Smooth muscle cell (in vitro differentiated cells): Measurements from ENCODE around the gene EIF4EBP3. TPM values are rescaled to one million over a fixed set of nuclear protein-coding genes. Genes with fewer than 3 reads are reported as not detected.
A peak's percentile ranks its signal among the peaks of the same experiment; 100 is the strongest.

Experiments
- DNase-seq: peaks from one replicate; lab custom pipeline; 2025; ENCODE audit not compliant: unreplicated experiment; lab: John Stamatoyannopoulos, UW
- H2AFZ ChIP-seq: fragments of 200-600 bp; sonication (generic); 2 replicates; pipeline ENCODE4 v1.6.0; 2016; ENCODE audit warnings: antibody characterized with exemption, low read depth, mild to moderate bottlenecking
- H3F3A ChIP-seq: fragments of 200-600 bp; sonication (generic); 2 replicates; pipeline ENCODE4 v1.6.0; 2017; ENCODE audit warnings: antibody characterized with exemption, low read depth
- H3K27ac ChIP-seq: fragments of 200-600 bp; sonication (generic); 2 replicates; pipeline ENCODE4 v1.5.1; 2016; ENCODE audit warnings: low read depth, mild to moderate bottlenecking
- H3K27me3 ChIP-seq: fragments of 200-600 bp; sonication (generic); 2 replicates; pipeline ENCODE4 v1.6.1; 2016; ENCODE audit warnings: low read depth, mild to moderate bottlenecking
- H3K36me3 ChIP-seq: fragments of 200-600 bp; sonication (generic); 2 replicates; pipeline ENCODE4 v1.5.1; 2016; ENCODE audit warnings: low read depth
- H3K4me1 ChIP-seq: fragments of 200-600 bp; sonication (generic); 2 replicates; pipeline ENCODE4 v1.5.1; 2016; ENCODE audit warnings: low read depth
- H3K4me2 ChIP-seq: fragments of 200-600 bp; sonication (generic); 2 replicates; pipeline ENCODE4 v1.6.0; 2016; ENCODE audit warnings: mild to moderate bottlenecking
- H3K4me3 ChIP-seq: fragments of 200-600 bp; sonication (generic); 2 replicates; pipeline ENCODE4 v1.5.1; 2016; ENCODE audit warnings: mild to moderate bottlenecking
- H3K79me2 ChIP-seq: fragments of 200-600 bp; sonication (generic); 2 replicates; pipeline ENCODE4 v1.6.0; 2016; ENCODE audit warnings: low read depth, mild to moderate bottlenecking
- H3K9ac ChIP-seq: fragments of 200-600 bp; sonication (generic); 2 replicates; pipeline ENCODE4 v1.6.0; 2016; ENCODE audit warnings: low read depth
- H3K9me3 ChIP-seq: fragments of 200-600 bp; sonication (generic); replicated peaks from 2 replicates; pipeline ENCODE4 v1.5.1; 2016; ENCODE audit warnings: low read depth
- H4K20me1 ChIP-seq: fragments of 200-600 bp; sonication (generic); 2 replicates; pipeline ENCODE4 v1.6.0; 2016; ENCODE audit warnings: low read depth
- WGBS: methylation state at CpG from one replicate; pipeline ENCODE4 v1.1.7; 2016; ENCODE audit warnings: low lambda C conversion rate; 5-methylcytosine and 5-hydroxymethylcytosine counted together
- polyA plus RNA-seq: library from polyadenylated mRNA; unstranded; fragments of >200 nt; fragmentation: Nextera tagmentation; extraction: Ambion mirVana; gene quantifications from 2 replicates; pipeline ENCODE4 v1.2.1, GENCODE V29; 2016
- total RNA-seq: library from RNA; depleted of rRNA; stranded (reverse); fragments of >200 nt; gene quantifications from 2 replicates; pipeline ENCODE4 v1.2.3, GENCODE V29; 2014
- TF ChIP-seq, protein P1 (sequence below): fragments of 200-600 bp; sonication (generic); IDR thresholded peaks from 2 replicates; pipeline ENCODE4 v1.5.1; 2017; ENCODE audit warnings: borderline replicate concordance, mild to moderate bottlenecking, antibody characterized with exemption; ENCODE audit not compliant: insufficient read depth, poor library complexity, severe bottlenecking

The EIF4EBP3 gene
- total RNA-seq (not detected in 2 replicates), polyA plus RNA-seq (3.4 and 4.1 TPM in 2 replicates)

DNA sequence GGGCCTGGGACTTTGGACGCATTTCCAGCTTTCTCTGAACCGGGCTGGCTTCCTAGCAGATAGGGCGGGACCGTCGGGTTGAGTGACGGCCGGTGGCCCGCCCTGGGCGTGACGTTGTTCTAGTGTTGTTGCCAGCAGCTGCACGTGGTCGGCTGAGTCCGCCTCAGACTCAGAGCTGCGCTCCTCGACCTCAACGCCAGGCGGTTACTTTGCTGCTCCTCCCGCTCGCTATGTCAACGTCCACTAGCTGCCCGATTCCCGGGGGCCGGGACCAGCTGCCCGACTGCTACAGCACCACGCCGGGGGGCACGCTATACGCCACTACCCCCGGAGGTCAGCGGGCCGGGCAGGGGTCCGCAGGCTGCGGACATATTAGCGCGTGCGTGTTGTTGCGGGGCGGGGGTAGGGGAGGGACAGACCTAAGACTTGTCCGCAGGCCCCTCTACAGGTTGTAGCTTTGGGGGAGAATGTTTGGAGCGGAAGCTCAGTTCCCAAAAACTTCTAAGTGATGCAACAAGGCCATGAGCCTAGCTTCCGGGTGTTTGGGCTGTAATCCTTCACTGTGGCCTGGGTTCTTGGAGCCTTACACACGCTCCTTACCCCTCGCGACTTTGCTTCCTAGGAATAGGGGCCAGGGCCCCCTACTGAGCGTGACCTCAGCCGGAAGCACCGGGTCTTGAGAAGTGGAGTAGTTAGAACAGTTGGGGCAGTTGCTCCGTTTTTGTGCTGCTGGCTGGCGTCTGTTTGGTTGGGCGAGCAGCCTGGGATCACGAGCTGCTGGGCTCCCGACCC is at the start of gene EIF4EBP3:
TSS of gene EIF4EBP3 (plus strand) at position 155 of the 792 bp plus-strand sequence. CDS start at position 231, 76 bp downstream.
- Histone ChIP-seq H3K4me3 (peak within 1 kb of the TSS; percentile 51), H3K9ac (peak within 1 kb of the TSS; percentile 60)

DNA sequence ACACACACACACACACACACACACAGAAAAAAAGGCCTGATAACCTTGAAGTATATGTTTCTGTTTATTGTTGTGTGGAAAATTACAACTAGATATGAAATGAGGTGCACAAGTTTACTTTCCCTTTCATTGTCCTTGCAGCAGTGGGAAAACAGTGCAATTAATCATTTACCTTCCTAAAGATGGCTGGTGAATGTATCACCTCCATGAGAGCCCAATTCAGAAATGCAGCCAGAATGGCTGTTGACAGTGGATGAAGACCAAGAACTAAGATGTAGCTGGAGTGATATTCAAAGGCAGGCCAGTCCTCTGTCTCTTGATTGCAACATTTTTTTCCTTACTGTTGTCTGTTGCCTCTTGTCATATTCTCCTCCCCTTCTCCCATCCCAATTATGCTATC is 49.6 kb upstream of the EIF4EBP3 start:
- TF ChIP-seq, protein P1, sequence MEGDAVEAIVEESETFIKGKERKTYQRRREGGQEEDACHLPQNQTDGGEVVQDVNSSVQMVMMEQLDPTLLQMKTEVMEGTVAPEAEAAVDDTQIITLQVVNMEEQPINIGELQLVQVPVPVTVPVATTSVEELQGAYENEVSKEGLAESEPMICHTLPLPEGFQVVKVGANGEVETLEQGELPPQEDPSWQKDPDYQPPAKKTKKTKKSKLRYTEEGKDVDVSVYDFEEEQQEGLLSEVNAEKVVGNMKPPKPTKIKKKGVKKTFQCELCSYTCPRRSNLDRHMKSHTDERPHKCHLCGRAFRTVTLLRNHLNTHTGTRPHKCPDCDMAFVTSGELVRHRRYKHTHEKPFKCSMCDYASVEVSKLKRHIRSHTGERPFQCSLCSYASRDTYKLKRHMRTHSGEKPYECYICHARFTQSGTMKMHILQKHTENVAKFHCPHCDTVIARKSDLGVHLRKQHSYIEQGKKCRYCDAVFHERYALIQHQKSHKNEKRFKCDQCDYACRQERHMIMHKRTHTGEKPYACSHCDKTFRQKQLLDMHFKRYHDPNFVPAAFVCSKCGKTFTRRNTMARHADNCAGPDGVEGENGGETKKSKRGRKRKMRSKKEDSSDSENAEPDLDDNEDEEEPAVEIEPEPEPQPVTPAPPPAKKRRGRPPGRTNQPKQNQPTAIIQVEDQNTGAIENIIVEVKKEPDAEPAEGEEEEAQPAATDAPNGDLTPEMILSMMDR: no peak
- H3K4me2 ChIP-seq: no peak overlapping the region
- H3K27ac ChIP-seq: no peak overlapping the region
- H2AFZ ChIP-seq: no peak overlapping the region
- H4K20me1 ChIP-seq: no peaks in the 10 kb centered on the region
- H3K9me3 ChIP-seq: no peaks in the 10 kb centered on the region
- H3K27me3 ChIP-seq: no peaks in the 10 kb centered on the region
- no peak for DNase-seq
- H3K4me1 ChIP-seq: no peaks in the 10 kb centered on the region
- no peaks in the 10 kb centered on the region for H3F3A ChIP-seq
- H3K9ac ChIP-seq: no peak overlapping the region
- no peaks in the 10 kb centered on the region for H3K79me2 ChIP-seq
- H3K36me3 ChIP-seq: peaks cover 16% of the 10 kb centered on the region
- no peak overlapping the region for H3K4me3 ChIP-seq

More for the DNA sequence above, at the start of gene EIF4EBP3:
- H2AFZ ChIP-seq: no peak within 1 kb of the TSS
- H4K20me1 ChIP-seq: peaks cover 47% of the 10 kb centered on the region
- peak; percentile 74 for DNase-seq
- TF ChIP-seq, protein P1: peak; percentile 44
- H3K4me2 ChIP-seq: peak within 1 kb of the TSS; percentile 89
- no peaks in the 10 kb centered on the region for H3K27me3 ChIP-seq
- peaks cover 2% of the 10 kb centered on the region for H3K79me2 ChIP-seq
- peaks cover 15% of the 10 kb centered on the region for H3F3A ChIP-seq
- no peaks in the 10 kb centered on the region for H3K9me3 ChIP-seq
- H3K27ac ChIP-seq: peak within 1 kb of the TSS; percentile 82
- WGBS: 4% methylated on average over 51 of the region's 52 CpGs
- H3K4me1 ChIP-seq: peaks cover 15% of the 10 kb centered on the region
- no peaks in the 10 kb centered on the region for H3K36me3 ChIP-seq

DNA sequence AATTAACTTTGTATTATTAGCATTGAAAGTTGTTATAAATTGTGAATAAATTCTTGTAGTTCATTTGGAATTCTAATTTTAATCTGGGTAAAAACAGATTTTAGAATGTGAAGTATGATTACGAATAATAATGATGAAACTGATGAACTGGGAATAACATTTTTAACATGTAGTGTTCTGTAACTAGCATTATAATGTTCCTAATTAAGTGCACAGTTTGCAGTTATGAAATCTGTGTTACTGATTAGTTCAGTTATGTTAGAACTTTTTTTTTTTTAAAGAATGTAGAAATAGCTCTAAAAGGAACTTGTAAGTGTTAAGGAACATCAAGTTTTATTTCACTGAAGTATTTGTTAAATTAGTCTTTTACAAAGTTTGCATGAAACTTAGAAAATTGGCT is 48.9 kb upstream of the EIF4EBP3 start:
- Histone ChIP-seq H4K20me1 (no peaks in the 10 kb centered on the region), H3K9me3 (no peaks in the 10 kb centered on the region), H3K4me3 (no peak overlapping the region), H3K4me1 (no peaks in the 10 kb centered on the region), H3K9ac (no peak overlapping the region), H2AFZ (no peak overlapping the region), H3K27me3 (no peaks in the 10 kb centered on the region), H3F3A (no peaks in the 10 kb centered on the region), H3K27ac (no peak overlapping the region), H3K79me2 (no peaks in the 10 kb centered on the region), H3K36me3 (peaks cover 16% of the 10 kb centered on the region), H3K4me2 (no peak overlapping the region)
- TF ChIP-seq, protein P1: no peak
- no peak for DNase-seq
- WGBS: 100% methylated on average over 1 of the region's 1 CpG

DNA sequence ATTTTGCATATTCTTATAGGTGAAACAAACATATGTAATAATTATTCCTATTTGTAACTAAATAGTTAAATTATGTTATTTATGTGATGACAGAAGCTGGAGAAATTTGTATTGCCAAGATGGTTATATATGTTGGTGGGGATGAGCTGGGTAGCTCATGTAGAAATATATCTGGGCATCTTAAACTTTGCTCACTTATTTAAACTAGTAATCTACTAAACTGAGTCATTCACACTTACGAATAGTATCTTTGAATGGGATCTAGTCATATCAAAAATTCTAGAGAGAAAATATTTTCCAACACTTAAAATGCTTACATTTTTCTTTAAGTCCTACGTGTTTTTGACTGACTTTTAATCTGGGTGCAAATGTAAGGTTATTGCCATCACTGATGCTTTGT is 44.6 kb upstream of the EIF4EBP3 start:
- H3K27ac ChIP-seq: no peak overlapping the region
- H3F3A ChIP-seq: no peaks in the 10 kb centered on the region

More for the DNA sequence above, 44.6 kb upstream of the EIF4EBP3 start:
- Histone ChIP-seq H3K9me3 (no peaks in the 10 kb centered on the region), H3K4me1 (no peaks in the 10 kb centered on the region), H3K9ac (no peak overlapping the region), H2AFZ (no peak overlapping the region), H3K36me3 (peaks cover 30% of the 10 kb centered on the region), H3K4me3 (no peak overlapping the region), H4K20me1 (no peaks in the 10 kb centered on the region), H3K27me3 (no peaks in the 10 kb centered on the region), H3K4me2 (no peak overlapping the region), H3K79me2 (no peaks in the 10 kb centered on the region)
- TF ChIP-seq, protein P1: no peak
- WGBS: 97% methylated on average over 2 of the region's 2 CpGs
- DNase-seq: no peak
